Measurements from ENCODE around the gene FANCC.

GRCh38 chr9:95190413-95190812, 127.1 kb downstream of the FANCC start:
- TF ChIP-seq LEF1 (IDR thresholded peaks at IDR 0.05; ENCODE audit: borderline replicate concordance) (no peak), FOXA1 (IDR thresholded peaks at IDR 0.05) (no peak), SP1 (IDR thresholded peaks at IDR 0.05) (no peak), TARDBP (IDR thresholded peaks at IDR 0.05) (no peak), SUZ12 (IDR thresholded peaks at IDR 0.05) (no peak), FOXM1 (IDR thresholded peaks at IDR 0.05; ENCODE audit: borderline replicate concordance) (no peak), FOXK2 (IDR thresholded peaks at IDR 0.05) (no peak), ELF4 (IDR thresholded peaks at IDR 0.05) (no peak), BHLHE40 (IDR thresholded peaks at IDR 0.05; ENCODE audit: borderline replicate concordance) (no peak), PKNOX1 (IDR thresholded peaks at IDR 0.05) (no peak), ZNF384 (IDR thresholded peaks at IDR 0.05) (no peak), HDGF (IDR thresholded peaks at IDR 0.05; ENCODE audit: borderline replicate concordance) (no peak), NFRKB (IDR thresholded peaks at IDR 0.05) (no peak)

Measured in HEK293T (cell line).